OCI-LY1 (cell line): ENCODE data around the gene FNIP1.

ENCODE experiments used
- CTCF ChIP-seq: fragments of 200-600 bp; sonication (generic), shearing (Covaris generic); IDR thresholded peaks from 2 replicates; pipeline ENCODE4 v1.5.1; 2017; ENCODE audit warnings: mild to moderate bottlenecking, antibody characterized with exemption, low read length, moderate library complexity, mixed read lengths
- EZH2 ChIP-seq: fragments of 200-600 bp; sonication (generic), shearing (Covaris generic); IDR thresholded peaks from 2 replicates; pipeline ENCODE4 v1.8.0; 2017; ENCODE audit warnings: borderline replicate concordance, mixed run types, mild to moderate bottlenecking, antibody characterized with exemption, low read length, moderate library complexity, mixed read lengths

DNA sequence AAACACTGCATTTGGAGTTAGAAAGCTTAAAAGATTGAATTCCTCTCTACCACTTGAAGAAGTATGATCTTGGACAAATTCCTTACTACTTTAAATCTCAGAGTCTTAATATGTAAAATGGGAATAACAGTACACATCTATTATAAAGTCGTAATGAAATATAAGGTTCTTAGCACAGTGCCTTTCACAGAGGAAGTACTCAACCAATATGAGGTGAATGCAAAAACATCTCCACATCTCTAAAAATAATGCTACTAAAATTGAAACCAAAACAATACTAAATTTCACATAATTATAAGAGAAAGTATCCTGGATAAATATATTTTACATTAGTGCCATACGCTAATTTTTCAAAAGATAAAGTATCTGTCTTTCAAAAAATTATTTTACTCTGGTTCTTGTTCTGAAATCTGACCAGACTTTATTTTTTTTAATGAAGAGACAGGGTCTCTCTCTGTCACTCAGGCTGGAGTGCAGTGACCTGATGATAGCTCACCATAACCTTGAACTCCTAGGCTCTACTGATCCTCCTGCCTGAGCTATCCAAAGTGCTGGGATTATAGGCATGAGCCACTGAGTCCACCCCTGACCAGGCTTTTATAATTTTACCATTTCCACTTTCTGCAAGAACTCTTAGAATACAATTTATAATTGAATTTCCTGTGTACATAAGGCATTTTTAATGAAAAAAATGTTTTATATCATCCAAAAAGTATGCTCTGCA is 21.3 kb upstream of the FNIP1 start:
- TF ChIP-seq CTCF = no peak
- TF ChIP-seq EZH2 = no peak
